Daoy (cell line): ENCODE results near the gene ADGRF5. TPM values are rescaled to one million over a fixed set of nuclear protein-coding genes. Genes with fewer than 3 reads are reported as not detected.
"Not testable (repeated sequence)": the region's sequence is repeated elsewhere in the genome, so short reads cannot be mapped to it uniquely, and the experiment has no call there.

ENCODE experiments used
- DNase-seq: peaks from one replicate; pipeline ENCODE4 v3.0.0-alpha.2; 2015; ENCODE audit warnings: low read depth
- total RNA-seq: library from RNA; depleted of rRNA; stranded (reverse); fragments of >200 nt; shearing (Covaris generic); gene quantifications from 2 replicates; pipeline ENCODE4 v1.2.3, GENCODE V29; 2014

ADGRF5 gene
- total RNA-seq, 1 experiment from 2014 or later = 0.11 TPM

DNA sequence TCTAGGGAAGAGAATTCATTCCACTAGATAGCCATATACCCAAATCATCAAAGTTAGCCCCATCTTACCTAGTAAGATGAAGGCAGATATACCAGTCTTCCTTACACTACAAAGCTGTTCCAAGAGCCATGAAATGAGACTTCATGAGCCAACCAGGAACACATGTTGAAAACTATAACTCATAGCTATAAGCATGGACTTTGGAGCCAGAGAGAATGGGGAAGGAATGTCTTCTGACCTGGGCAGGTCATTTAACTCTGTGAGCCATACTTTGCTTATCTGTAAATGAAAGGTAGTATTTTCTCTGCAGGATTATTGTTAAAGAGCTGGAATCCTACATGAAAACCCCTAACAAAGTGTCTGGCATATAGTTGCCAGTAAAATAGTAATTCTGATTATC, 27.3 kb downstream of the ADGRF5 start:
- no peak for DNase-seq

DNA sequence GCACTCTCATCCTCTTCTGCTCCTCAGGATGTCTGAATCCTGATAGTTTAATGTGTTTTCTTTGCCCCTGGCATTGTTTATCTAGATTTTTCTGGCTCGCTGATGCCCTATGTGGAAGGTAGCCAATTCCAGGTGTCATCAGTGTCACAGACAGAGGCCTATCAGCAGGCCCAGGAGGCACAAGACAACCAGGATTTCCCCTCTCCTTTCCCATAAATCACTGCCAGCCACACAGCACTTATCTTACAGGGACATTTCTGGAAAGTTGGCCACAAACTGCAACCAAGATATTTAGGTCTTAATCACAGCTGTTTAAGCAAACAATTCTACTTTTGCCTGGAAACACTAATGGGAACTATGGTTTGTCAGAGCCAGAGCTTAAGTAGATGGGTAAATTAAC, 28.1 kb downstream of the ADGRF5 start:
- DNase-seq = peak; percentile 47

DNA sequence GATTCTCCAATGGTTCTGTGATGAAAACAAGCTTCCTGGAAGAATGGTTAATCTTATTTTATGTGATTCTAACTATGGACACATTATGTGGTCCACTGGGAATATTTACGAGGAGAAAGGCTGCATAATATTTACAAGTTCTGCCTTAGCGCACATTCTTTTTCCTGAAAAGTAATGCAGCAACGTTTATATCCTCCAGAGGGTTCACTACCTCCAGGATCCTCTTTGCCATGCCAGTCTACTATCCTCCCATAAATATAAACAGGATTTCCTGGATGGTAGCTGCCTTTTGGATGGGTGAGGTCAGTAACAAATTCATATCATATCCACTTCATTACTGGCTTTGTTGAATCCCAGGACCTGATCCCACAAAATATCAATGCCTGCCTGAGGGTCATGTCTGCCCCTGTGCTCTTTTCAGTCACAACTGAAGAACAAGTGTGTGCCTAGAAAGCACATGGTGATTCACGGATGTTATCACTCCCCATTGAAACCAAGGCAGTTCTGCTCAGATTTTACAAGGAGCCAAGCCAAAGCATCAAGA, 30.4 kb downstream of the ADGRF5 start:
- no peak for DNase-seq

DNA sequence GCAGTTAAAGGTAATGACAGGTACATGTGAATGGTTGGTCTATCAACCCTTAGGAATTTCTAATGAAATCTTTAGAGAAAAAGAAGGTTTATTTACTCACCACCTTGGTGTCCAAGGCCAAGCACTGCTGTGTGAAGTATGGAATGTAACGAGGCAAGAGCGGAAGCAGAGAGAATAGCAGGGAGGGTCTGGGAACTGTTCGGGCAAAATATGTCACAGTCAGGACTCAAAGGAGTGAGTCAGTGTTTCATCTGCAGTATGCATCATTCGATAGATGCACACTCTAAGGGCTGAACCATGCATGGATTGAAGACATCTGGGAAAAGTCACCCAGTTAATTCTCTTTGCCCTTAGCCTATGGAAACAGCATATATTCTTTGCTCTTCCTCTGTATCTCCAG, 33.2 kb downstream of the ADGRF5 start:
- DNase-seq = peak; percentile 36

DNA sequence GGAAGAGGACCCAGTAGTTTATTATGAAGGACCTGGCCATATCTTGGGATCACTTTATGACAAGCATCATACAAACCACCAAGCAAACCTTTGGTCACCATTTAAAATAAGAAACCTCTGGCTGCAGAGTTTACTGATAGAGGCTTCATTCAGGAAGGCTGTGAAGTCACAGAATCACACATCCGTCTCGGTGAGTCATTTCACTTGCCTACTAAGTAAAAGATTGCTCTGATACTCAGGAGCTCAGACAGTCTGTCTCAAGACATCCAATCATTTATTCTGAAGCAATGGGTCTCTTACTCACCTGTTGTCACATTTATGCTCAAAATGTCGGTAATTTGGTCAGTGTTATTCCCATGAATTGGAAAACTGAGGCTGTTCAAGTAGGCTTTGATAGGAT, 33.7 kb downstream of the ADGRF5 start:
- peak; percentile 45 for DNase-seq

DNA sequence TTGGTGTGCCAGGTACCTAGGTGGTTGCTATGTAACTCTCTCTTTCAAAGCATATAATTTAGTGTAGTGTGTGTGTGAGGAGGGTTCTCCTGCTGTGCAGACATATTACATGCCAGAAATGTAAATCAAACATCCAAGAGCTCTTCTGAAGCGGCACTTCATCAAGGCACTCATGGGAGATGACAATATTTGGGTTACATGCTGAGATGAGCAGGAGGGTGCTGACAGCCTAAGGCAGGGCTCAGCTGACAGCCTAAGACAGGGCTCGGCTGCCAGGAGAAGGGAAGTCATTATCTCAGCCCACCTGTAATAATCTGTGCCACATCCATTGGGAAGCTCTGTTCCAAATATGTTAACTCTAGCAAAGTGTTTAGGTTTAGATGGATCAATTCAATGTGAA, 39.1 kb downstream of the ADGRF5 start:
- no peak for DNase-seq

DNA sequence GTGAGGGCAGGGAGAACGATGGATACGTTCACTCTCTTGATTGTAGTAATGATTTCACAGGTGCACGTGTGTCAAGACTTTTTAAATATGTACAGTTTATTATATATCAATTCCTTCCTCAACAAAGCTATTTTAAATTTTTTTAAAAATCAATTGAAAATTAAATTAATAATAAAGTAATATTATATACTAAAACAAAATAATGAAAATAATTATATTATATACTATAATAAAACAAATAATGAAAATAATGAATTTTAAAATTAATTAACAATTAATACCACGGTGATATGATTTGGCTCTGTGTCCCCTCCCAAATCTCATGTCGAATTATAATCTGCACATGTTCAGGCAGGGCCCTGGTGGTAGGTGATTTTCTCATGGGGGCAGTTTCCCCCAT, 42.7 kb downstream of the ADGRF5 start:
- no peak for DNase-seq

DNA sequence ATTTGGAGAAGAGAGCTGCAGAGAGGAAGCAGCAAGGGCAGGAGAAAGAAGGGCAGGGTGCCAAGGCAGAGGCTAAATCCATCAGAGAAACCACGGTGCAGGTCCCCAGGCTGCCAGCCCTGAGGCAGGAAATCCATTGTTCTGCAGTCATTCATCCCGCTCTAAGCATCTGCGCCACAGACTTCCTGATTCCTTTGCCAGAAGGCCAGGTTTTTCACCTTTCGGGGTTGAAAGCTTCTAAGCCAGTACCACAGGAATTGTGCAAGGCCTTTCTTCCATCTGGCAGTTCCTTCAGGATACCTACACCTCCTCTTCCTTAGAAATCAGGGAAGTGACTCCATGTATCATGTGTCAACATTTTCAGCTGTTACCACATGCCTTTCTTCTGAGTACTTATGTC, 45.6 kb downstream of the ADGRF5 start:
- peak; percentile 75 for DNase-seq

DNA sequence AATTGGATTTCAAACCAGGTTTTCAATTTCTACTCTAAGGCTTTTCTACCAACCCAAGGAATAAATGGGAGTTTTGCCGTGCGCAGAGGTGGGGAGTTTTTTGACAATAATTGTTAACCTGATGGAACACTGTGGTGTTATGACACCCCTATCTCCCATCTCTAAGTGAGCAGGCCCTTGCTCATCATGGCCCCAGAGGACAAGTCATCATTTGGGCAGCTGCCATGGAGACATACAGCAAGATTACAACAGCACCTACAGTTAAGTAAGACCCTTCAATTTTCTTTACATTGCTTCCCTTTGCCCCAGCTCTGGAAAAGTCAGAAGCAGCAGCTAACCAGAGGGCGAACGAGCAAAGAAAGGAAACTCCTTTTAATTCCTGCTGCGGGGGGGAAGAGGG, 54.3 kb downstream of the ADGRF5 start:
- DNase-seq = no peak

DNA sequence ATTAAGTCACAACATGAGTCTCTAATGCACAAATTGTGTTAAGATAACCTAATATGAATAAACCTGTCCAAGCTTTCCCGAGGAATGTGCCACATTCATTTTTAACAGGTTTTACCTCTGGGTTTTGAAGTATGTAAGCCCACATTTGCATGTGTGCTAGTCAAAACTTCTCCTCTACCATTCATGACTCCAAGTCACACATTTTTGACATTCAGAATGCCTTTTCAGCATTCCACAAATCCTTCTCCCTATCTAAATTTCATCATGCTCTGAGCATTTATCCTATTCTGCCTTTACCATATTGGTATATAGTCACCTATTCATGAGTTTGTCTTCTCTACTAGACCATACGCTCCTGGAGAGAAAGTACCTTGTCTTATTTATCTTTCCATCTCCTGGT, 56.5 kb downstream of the ADGRF5 start:
- no peak for DNase-seq

DNA sequence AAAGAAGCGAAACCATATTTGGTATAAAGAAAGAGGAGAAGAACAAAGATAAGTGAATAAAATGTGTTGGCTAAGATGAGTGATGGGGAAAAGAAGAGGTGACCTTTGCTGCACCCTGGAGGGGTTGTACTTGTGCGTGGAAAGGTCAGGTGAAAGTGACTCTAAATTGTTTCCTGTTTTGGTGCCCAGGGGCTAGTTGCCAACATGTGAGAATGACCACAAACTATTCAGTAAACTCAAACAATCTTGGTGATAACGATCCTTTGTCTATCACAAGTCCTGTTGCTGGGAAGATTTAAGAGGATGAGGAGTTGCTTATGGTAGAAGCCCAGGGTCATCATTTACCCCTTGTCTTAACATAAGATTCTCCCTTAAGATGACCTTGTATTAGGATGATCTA, 57.9 kb downstream of the ADGRF5 start:
- DNase-seq = no peak

DNA sequence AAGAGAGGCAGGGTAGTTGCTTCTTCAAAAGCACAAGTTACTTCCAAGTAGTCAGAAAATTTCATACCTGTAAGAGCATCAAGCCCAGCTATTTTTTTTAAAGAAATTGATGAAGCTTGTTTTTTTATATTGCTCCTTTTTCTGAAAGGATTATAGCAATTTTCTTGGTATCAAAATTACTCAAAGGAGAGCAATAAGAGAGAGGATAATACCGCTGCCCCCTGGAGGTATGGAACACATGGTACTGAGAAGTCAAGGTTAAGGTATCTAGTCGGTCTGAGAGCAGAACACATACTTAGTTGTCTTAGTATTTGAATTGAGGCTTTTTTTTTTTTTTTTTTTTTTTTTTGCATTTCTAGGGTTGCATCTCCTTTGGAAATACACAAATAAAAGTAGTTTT, 59.4 kb downstream of the ADGRF5 start:
- DNase-seq = no peak

DNA sequence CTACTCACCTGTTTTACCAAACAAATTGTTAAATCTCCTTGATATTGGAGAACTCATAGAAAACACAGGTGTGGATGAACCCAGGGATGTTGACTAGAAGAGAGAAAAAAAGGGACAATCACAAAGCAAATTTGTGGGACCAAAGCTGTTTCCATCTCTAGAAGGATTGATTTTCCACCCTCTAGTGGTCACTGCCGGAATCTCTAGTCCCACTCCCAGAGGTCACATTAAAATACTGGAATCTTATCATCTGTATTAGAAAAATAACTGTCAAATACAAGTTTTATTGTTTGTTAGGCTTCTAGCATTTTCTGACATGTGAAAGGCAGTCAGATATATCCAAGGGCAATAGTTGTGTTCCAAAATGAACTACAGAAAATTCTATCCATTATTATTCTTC, 65.8 kb downstream of the ADGRF5 start:
- peak; percentile 23 for DNase-seq

DNA sequence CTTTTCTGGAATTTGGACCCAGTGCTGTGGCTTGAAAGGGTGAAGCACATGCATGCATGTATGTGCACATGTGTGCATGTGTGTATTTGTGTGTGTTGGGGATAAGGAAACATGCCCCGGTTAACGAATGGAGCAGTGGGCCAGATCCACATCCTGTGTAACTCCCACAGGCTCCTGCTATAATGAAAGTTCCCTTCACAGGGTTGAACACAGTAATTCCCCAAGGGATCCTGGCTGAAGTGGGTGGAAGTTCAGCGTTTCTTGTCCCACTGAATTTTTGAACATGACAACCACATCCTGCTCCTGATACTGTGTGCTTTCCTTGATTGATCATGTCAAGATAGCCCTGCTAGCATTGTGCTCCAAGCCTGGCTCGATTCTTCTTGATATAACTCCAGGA, 70.2 kb downstream of the ADGRF5 start:
- DNase-seq = not testable (repeated sequence)

DNA sequence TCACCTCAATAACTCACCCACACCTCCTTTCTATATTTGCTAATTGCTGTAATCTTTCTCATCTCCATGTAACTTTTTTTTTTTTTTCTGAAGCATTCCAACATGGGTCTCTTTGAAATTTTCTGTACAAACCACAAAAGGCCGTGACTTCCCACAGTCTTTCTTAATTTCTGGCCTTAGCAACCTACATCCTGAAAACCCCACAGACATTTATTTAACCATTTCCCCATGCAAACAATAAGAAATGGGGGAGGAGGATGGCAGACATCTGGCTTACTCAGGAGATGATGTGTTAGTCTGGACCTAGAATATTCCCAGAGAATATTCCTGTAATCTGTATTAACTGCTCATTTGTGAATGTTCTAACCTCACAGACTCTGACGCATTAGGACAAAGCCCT, 70.9 kb downstream of the ADGRF5 start:
- no peak for DNase-seq

DNA sequence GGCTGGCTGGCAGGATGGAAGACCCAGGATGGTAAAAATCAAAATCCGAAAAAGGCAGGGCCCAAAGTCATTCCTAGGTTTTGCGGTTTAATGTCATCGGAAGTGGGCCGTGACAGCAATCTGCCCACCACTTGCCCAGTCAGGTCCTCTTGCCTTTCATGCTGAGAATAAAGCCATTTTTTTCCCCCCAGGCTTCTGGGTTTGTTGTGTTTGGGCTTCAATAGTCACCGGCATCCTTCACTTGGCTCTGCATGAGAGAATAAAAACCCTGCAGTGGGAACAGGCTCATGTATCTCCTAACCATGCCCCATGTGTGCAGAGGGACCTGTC, 72.4 kb downstream of the ADGRF5 start:
- DNase-seq = peak; percentile 65

DNA sequence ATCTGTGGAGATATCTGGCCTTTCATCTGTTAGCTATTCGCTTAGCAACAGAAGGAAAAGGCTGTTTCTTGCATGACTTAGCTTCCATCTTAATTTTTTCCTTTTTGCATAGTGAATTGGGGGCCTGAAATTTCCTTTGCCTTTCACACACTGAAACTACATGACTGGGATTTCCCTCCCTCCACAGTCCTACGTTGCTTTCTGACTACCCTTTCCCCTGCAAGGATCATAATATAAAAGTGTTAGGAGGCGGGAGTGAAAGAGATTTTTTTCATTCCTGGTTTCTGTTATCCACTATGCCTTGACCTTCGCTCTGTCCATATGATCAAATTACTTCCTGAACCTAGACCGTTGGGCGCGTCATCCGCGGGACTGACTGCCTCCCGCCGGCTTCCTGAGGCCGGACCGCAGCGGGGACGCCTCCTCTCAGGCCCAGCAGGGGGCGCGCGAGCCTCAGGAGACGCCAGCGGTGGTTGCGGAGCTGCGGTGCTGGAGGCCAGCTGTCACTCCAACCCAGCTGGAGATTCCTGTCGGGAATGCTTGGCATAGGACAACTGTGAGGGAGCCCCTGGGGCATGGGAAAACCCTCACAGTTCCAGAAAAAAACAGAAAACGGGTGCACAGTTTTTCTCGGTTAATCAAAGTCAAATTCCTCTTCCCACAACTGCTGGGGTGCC, 72.9 kb downstream of the ADGRF5 start:
- DNase-seq = peak; percentile 95

DNA sequence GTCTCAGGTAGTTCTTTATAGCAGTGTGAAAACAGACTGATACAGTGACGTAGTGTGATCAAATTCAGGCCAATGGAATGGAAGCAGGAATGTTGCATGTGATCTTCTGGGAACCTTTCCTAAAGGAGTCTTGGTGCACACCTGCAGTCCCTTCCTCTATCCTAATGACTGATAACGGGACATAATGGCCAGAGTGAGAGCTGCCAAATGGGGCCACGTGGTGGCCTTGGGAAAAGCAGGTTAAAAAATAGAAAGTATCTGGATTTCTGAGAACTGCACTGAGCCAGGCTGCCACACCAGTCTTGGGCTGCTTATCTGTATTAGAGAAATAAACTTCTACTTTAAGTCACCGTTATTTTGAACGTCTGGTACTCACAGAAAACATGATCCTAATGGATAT, 76.6 kb downstream of the ADGRF5 start:
- no peak for DNase-seq

DNA sequence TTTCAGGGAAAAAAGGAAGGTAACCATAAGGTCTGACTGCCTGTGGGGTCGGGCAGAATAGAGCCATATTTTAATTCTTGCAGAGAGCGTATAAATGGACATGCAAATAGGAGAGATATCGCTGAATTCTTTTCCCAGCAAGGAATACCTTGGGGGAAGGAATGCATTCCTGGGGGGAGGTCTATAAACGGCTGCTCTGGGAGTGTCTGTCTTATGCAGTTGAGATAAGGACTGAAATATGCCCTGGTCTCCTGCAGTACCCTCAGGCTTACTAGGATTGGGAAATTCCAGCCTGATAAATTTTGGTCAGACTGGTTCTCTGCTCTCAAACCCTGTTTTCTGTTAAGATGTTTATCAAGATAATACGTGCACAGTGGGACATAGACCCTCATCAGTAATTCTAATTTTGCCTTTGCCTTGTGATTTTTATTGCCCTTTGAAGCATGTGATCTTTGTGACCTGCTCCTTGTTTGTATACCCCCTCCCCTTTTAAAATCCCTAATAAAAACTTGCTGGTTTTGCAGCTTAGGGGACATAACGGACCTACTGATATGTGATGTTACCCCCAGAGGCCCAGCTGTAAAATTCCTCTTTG, 79.4 kb downstream of the ADGRF5 start:
- DNase-seq = not testable (repeated sequence)

DNA sequence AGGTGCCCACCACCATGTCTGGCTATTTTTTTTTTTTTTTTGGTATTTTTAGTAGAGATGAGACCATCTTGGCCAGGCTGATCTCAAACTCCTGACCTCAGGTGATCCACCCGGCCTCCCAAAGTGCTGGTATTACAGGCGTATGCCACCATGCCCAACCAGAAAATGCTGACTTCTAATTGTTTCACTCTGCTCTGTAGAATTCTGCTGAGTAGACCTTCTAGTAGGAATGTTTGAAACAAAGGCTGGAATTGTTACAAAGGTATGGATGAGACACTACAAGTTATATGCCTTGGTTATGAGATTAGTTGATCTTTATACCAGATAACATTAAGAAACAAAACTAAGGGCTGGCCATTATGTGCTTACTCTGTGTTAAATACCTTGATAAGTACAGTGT, 83.7 kb downstream of the ADGRF5 start:
- no peak for DNase-seq

DNA sequence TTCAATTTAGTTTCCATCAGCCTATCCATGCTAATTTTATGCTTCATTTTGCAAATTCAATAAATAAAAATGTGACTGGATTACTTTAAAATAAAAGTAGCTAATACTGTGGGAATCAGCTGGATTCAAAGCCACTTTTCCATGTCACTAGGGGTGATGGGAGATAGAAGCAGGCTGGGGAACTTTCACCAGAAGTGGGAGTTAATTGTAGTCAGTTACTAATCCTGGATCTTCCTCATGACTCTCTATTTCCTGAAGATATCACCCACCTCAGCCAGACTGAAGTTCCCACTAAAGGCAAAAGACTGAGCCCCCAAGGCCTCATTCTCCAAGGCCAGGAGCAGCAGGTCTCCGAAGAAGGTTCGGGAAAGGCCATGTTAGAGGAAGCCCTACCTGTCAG, 86.7 kb downstream of the ADGRF5 start:
- not testable (repeated sequence) for DNase-seq

DNA sequence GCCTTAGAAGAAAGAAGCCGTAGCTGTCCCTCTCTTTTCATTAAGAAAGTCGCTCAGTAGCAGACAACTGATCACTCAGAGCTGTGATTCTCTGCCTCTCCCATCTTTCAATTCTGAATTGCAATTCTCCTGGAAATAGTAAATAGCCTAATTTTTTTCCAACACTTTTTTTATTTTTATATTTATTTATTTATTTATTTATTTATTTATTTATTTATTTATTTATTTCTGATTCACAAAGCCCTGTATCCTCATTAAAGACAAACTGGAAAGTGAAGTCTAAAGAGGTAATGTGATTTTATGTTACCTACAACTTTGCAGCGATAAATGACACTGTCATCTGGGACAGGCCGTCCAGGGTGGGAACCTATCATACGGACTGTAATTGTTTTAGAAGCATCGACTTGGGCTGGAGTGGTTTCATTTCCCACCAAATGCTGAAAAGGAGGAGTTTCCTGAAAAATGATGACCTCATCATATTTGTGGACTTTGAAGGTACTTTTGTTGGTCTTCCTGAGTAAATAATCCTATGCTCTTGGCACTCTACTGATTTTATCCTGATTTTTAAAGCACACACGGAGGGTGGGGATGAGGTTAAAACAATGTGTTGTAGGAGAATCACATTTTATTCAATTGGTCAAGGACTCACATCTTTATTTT, 87.4 kb downstream of the ADGRF5 start:
- not testable (repeated sequence) for DNase-seq

DNA sequence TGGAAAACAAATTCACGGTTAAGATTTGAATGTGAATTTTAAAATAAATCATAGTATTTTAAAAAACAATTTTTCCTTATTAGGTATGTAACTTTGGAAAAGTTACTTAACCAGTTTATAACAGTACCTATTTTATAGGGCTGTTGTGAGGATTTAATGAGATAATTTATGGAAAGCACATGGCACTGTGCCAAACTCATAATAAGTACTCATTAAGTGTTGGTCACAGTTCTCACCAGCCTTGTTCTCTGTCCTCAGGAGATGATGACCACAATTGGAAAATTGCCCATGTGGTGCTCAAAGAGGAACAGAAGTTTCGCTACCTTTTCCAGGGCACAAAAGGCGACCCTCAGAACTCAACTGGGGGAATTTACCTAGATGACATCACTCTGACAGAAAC, 88.9 kb downstream of the ADGRF5 start:
- no peak for DNase-seq
